Sigmoid colon (tissue), 4 donors: ENCODE data around the gene PDCD4.

Experiments
- EP300 ChIP-seq, 4 donors: sonication (generic); formaldehyde crosslinking; IDR thresholded peaks; one replicate each; pipeline ENCODE4 v1.6.1; 2017; ENCODE audit warnings: antibody characterized with exemption in 4 of 4
- POLR2A ChIP-seq, 2 donors: fragments of 450-650 bp; IDR thresholded peaks; one replicate each; pipeline ENCODE4 v1.6.1; 2016; ENCODE audit warnings: antibody characterized with exemption in 2 of 2, mild to moderate bottlenecking in 2 of 2, moderate library complexity in 2 of 2
- POLR2AphosphoS5 ChIP-seq, 4 donors: sonication (generic); formaldehyde crosslinking; IDR thresholded peaks; one replicate each; pipeline ENCODE4 v1.6.1; 2017; ENCODE audit warnings: antibody characterized with exemption in 4 of 4
- TF ChIP-seq, protein P1 (sequence below), 4 experiments: fragments of 450-650 bp in 3 of 4; fragments of 200-600 bp in 1 of 4; IDR thresholded peaks; one replicate each; pipeline ENCODE4 v1.5.1; 2016 to 2019; ENCODE audit warnings: antibody characterized with exemption in 4 of 4, mild to moderate bottlenecking in 3 of 4, moderate library complexity in 2 of 4

DNA sequence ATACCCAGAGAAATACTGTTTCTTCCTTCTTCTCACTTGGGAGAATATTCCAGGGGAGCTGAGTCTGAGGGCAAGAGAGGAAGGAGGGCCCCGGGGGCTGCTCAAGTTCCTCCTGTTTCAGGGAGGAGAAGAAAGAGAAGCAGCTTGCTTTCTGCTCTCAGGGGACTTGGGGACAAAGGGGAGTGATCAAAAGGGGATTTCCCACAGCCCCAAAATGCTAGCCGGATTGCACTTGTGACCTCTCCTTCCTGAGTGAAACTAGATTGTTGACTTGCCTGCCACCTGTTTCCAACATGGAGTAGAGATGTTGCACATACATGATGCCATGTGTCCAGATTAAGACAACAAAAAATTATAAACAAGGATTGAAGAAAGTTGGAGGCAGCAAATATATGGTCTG is 28.7 kb upstream of the PDCD4 start:
- TF ChIP-seq, protein P1, sequence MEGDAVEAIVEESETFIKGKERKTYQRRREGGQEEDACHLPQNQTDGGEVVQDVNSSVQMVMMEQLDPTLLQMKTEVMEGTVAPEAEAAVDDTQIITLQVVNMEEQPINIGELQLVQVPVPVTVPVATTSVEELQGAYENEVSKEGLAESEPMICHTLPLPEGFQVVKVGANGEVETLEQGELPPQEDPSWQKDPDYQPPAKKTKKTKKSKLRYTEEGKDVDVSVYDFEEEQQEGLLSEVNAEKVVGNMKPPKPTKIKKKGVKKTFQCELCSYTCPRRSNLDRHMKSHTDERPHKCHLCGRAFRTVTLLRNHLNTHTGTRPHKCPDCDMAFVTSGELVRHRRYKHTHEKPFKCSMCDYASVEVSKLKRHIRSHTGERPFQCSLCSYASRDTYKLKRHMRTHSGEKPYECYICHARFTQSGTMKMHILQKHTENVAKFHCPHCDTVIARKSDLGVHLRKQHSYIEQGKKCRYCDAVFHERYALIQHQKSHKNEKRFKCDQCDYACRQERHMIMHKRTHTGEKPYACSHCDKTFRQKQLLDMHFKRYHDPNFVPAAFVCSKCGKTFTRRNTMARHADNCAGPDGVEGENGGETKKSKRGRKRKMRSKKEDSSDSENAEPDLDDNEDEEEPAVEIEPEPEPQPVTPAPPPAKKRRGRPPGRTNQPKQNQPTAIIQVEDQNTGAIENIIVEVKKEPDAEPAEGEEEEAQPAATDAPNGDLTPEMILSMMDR (IDR thresholded peaks at IDR 0.05) = no peak
- TF ChIP-seq POLR2A (IDR thresholded peaks at IDR 0.05) = no peak
- TF ChIP-seq EP300 (IDR thresholded peaks at IDR 0.05) = no peak
- TF ChIP-seq POLR2AphosphoS5 (IDR thresholded peaks at IDR 0.05) = no peak
